GM21717 (cell line): ENCODE results near the gene C1orf35.
"Not testable (repeated sequence)": the region's sequence is repeated elsewhere in the genome, so short reads cannot be mapped to it uniquely, and the experiment has no call there.

Source experiments
- ATAC-seq: cut with Tn5 transposase; IDR thresholded peaks from one replicate; pipeline ENCODE4 v1.9.1; 2021; ENCODE audit warnings: mild to moderate bottlenecking, moderate library complexity; ENCODE audit not compliant: unreplicated experiment

C1orf35 gene

GRCh38 chr1:228142701-228143136, 39.6 kb upstream of the C1orf35 start:
- ATAC-seq, result no peak

GRCh38 chr1:228142155-228142691, 39.1 kb upstream of the C1orf35 start:
- ATAC-seq, result no peak

GRCh38 chr1:228141226-228142044, 38.3 kb upstream of the C1orf35 start:
- no peak for ATAC-seq

GRCh38 chr1:228140724-228141225, 37.6 kb upstream of the C1orf35 start:
- no peak for ATAC-seq

- ATAC-seq, result peak; percentile 91
Observed at GRCh38 chr1:228139931-228140723, 37.0 kb upstream of the C1orf35 start, which contains the start of gene GUK1. GUK1 (plus strand) TSS chr1:228140279; CDS start chr1:228140303, 24 bp downstream.

- ATAC-seq, result no peak
Observed at GRCh38 chr1:228139406-228139930, 36.3 kb upstream of the C1orf35 start.

GRCh38 chr1:228136901-228137300, 33.8 kb upstream of the C1orf35 start:
- no peak for ATAC-seq

- ATAC-seq, result no peak
Observed at GRCh38 chr1:228134591-228134990, 31.5 kb upstream of the C1orf35 start.

GRCh38 chr1:228131766-228132165, 28.6 kb upstream of the C1orf35 start:
- ATAC-seq, result no peak

- ATAC-seq, result no peak
Observed at GRCh38 chr1:228125185-228125584, 22.1 kb upstream of the C1orf35 start.

GRCh38 chr1:228123505-228123904, 20.4 kb upstream of the C1orf35 start:
- ATAC-seq, result no peak

- ATAC-seq, result no peak
Observed at GRCh38 chr1:228122921-228123441, 19.9 kb upstream of the C1orf35 start.

GRCh38 chr1:228120857-228121489, 17.8 kb upstream of the C1orf35 start:
- ATAC-seq, result no peak

- ATAC-seq, result no peak
Observed at GRCh38 chr1:228120351-228120750, 17.2 kb upstream of the C1orf35 start.

GRCh38 chr1:228118040-228118439, 14.9 kb upstream of the C1orf35 start:
- no peak for ATAC-seq

GRCh38 chr1:228117335-228117734, 14.2 kb upstream of the C1orf35 start:
- ATAC-seq, result no peak

GRCh38 chr1:228114827-228115226, 11.7 kb upstream of the C1orf35 start:
- no peak for ATAC-seq

GRCh38 chr1:228112617-228113016, 9.5 kb upstream of the C1orf35 start:
- ATAC-seq, result no peak

- no peak for ATAC-seq
Observed at GRCh38 chr1:228112167-228112566, 9.0 kb upstream of the C1orf35 start.

GRCh38 chr1:228111315-228111714, 8.2 kb upstream of the C1orf35 start:
- not testable (repeated sequence) for ATAC-seq
